ENCODE results near the gene SLN. TPM values are rescaled to one million over a fixed set of nuclear protein-coding genes. Genes with fewer than 3 reads are reported as not detected.
A peak's percentile ranks its signal among the peaks of the same experiment; 100 is the strongest.

Gene SLN
- total RNA-seq, 1 donor from 2014 or later: not detected

DNA sequence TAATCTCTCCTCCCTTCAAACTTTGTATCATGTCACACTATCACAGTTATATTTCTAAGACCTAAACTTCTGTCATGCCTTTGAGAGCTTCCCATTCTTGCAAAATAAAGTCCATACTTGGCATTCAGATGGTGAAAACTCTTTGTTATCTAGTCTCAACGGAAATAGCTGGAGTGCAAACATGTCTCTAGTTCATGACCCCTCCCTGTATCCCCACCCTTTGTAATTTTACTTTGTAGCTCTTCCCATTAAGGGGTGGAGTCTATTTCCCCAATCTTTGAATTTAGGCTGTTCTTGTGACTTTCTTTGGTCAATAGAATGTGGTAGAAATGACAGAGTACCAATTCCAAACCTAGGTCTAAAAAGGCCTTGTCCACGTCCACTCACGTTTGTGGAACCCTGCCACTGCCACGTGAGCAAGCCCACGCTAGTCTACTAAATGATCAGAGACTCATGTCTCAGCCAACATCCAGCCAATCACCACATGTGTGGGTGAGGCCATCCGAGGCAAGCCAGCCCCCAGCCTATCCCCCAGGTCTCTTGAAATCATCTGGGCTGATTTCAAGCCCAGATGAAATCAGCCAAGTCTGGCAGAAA, 23.4 kb downstream of the SLN start:
- TF ChIP-seq, protein P1, sequence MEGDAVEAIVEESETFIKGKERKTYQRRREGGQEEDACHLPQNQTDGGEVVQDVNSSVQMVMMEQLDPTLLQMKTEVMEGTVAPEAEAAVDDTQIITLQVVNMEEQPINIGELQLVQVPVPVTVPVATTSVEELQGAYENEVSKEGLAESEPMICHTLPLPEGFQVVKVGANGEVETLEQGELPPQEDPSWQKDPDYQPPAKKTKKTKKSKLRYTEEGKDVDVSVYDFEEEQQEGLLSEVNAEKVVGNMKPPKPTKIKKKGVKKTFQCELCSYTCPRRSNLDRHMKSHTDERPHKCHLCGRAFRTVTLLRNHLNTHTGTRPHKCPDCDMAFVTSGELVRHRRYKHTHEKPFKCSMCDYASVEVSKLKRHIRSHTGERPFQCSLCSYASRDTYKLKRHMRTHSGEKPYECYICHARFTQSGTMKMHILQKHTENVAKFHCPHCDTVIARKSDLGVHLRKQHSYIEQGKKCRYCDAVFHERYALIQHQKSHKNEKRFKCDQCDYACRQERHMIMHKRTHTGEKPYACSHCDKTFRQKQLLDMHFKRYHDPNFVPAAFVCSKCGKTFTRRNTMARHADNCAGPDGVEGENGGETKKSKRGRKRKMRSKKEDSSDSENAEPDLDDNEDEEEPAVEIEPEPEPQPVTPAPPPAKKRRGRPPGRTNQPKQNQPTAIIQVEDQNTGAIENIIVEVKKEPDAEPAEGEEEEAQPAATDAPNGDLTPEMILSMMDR (IDR thresholded peaks at IDR 0.05): no peak
- peaks cover 21% of the 10 kb centered on the region for H3K27me3 Mint-ChIP-seq (ENCODE audit: unreplicated experiment)

DNA sequence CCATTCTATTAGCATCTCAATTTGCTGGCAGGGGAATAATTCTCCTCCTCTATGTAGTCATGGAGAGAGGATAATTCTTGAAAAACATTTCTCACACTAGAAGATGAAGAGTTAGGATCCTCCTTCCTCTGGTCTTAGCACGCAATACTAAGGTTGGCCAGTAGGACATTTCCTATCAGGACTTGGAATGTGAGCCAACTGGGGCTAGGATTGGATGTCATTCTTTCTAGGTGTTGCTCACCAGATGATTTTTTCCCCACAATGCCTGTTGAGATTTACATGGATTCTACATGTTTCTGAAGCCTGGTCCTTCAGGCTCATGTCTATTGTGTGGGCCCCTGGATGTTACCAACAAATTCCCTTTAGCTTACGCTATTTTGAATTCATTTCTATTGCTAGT, 28.0 kb downstream of the SLN start:
- Mint-ChIP-seq H3K4me1 (ENCODE audit: unreplicated experiment) (no peaks in the 10 kb centered on the region), H3K36me3 (ENCODE audit: unreplicated experiment) (no peaks in the 10 kb centered on the region), H3K4me3 (ENCODE audit: unreplicated experiment) (no peak overlapping the region), H3K27ac (ENCODE audit: unreplicated experiment) (no peak overlapping the region), H3K9me3 (ENCODE audit: unreplicated experiment) (no peaks in the 10 kb centered on the region), H3K27me3 (ENCODE audit: unreplicated experiment) (no peaks in the 10 kb centered on the region)
- TF ChIP-seq, protein P1 (IDR thresholded peaks at IDR 0.05): peak; percentile 25
- DNase-seq (ENCODE audit: extremely low spot score, unreplicated experiment): no peak

More for the DNA sequence above, 23.4 kb downstream of the SLN start:
- H3K4me1 Mint-ChIP-seq (ENCODE audit: unreplicated experiment): peaks cover 2% of the 10 kb centered on the region
- no peak overlapping the region for H3K27ac Mint-ChIP-seq (ENCODE audit: unreplicated experiment)
- no peak overlapping the region for H3K4me3 Mint-ChIP-seq (ENCODE audit: unreplicated experiment)
- no peaks in the 10 kb centered on the region for H3K9me3 Mint-ChIP-seq (ENCODE audit: unreplicated experiment)
- no peaks in the 10 kb centered on the region for H3K36me3 Mint-ChIP-seq (ENCODE audit: unreplicated experiment)
- no peak for DNase-seq (ENCODE audit: extremely low spot score, unreplicated experiment)

DNA sequence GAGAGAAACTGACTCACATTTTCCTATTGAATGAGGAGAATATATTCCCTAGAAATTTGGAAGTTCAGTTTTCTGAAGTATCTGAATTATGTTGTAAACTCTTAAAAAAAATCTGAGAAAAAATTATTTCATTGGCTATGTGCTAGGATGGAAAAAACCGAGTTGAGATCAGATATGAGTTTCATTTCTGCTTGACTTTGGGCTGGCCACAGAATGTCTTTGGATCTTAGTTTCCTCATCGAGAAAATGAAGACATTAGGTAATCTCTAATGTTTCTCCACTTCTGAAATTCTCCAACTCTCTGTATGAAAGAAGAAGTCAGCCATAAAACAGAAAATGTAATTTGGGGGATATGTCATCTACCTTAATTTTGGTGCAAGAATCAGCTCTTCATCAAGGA, 28.8 kb downstream of the SLN start:
- TF ChIP-seq, protein P1 (IDR thresholded peaks at IDR 0.05): no peak
- no peaks in the 10 kb centered on the region for H3K9me3 Mint-ChIP-seq (ENCODE audit: unreplicated experiment)
- H3K27ac Mint-ChIP-seq (ENCODE audit: unreplicated experiment): no peak overlapping the region
- no peak for DNase-seq (ENCODE audit: extremely low spot score, unreplicated experiment)
- no peak overlapping the region for H3K4me3 Mint-ChIP-seq (ENCODE audit: unreplicated experiment)
- H3K4me1 Mint-ChIP-seq (ENCODE audit: unreplicated experiment): no peaks in the 10 kb centered on the region
- no peaks in the 10 kb centered on the region for H3K27me3 Mint-ChIP-seq (ENCODE audit: unreplicated experiment)
- H3K36me3 Mint-ChIP-seq (ENCODE audit: unreplicated experiment): no peaks in the 10 kb centered on the region

DNA sequence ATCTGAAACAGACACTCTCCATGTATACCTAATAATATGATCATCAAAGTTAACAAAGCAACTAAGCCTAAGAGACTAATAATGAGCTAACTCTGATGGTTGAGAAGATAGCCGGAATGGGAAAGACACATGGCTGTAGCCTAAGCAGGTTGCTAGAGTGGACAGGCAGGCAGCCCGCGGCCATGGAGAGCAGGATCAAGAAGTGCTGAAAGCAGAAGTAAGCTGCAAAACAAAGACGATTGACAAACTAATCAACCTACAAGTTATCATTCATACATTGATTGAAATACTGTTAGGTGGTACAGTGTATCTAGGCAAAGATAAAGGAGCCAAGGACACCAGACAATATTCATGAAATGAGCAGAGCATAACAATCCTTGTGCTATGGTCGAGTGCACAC, 29.3 kb downstream of the SLN start:
- Mint-ChIP-seq H3K9me3 (ENCODE audit: unreplicated experiment) (no peaks in the 10 kb centered on the region), H3K4me3 (ENCODE audit: unreplicated experiment) (no peak overlapping the region), H3K27ac (ENCODE audit: unreplicated experiment) (no peak overlapping the region), H3K4me1 (ENCODE audit: unreplicated experiment) (no peaks in the 10 kb centered on the region), H3K27me3 (ENCODE audit: unreplicated experiment) (no peaks in the 10 kb centered on the region), H3K36me3 (ENCODE audit: unreplicated experiment) (no peaks in the 10 kb centered on the region)
- DNase-seq (ENCODE audit: extremely low spot score, unreplicated experiment): no peak
- TF ChIP-seq, protein P1 (IDR thresholded peaks at IDR 0.05): no peak

DNA sequence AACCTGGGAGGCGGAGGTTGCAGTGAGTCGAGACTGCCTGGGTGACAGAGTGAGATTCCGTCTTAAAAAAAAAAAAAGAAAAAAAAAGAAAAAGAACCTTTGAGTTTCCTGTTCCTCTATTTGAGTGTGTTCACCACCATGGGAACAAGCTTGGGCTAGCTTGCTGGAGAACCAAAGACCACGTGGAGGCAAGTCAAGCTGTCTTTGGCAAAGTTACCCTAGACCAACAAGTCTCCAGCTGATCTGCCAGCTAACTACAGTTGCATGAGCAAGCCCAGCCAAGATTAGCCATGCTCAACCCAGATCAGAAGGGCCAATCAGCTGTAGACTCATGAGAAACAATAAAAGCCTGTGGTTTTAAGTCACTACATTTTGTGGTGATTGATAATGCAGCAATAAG, 29.7 kb downstream of the SLN start:
- H3K4me1 Mint-ChIP-seq (ENCODE audit: unreplicated experiment): no peaks in the 10 kb centered on the region
- TF ChIP-seq, protein P1 (IDR thresholded peaks at IDR 0.05): no peak
- H3K4me3 Mint-ChIP-seq (ENCODE audit: unreplicated experiment): no peak overlapping the region
- no peaks in the 10 kb centered on the region for H3K36me3 Mint-ChIP-seq (ENCODE audit: unreplicated experiment)
- no peak overlapping the region for H3K27ac Mint-ChIP-seq (ENCODE audit: unreplicated experiment)
- H3K9me3 Mint-ChIP-seq (ENCODE audit: unreplicated experiment): no peaks in the 10 kb centered on the region
- H3K27me3 Mint-ChIP-seq (ENCODE audit: unreplicated experiment): no peaks in the 10 kb centered on the region
- no peak for DNase-seq (ENCODE audit: extremely low spot score, unreplicated experiment)

Data from osteocyte (in vitro differentiated cells).